HepG2 (cell line): ENCODE results near the gene BCAS3. TPM values are rescaled to one million over a fixed set of nuclear protein-coding genes. Genes with fewer than 3 reads are reported as not detected.

Experiments
- ATAC-seq: fragments of 200-7000 bp; cut with Tn5 transposase; 3 replicates; pipeline ENCODE4 v1.9.1; 2020; ENCODE audit warnings: mild to moderate bottlenecking, moderate library complexity
- BruUV-seq: library from RNA; stranded (reverse); fragments of 400-500 nt; replicated peaks from 2 replicates; lab custom pipeline; 2021; lab: Mats Ljungman, UMichigan
- CTCF ChIA-PET: fragments of 300-600 bp; formaldehyde crosslinking; extraction: SDS; loops from one replicate; lab custom pipeline; 2021; ENCODE audit warnings: low total read pairs, inconsistent platforms, low intra/inter-chr PET ratio; lab: Yijun Ruan, JAX
- POLR2A ChIA-PET: fragments of 350-600 bp; sonication (Branson Sonifier 250); formaldehyde crosslinking; loops from one replicate; lab custom pipeline; 2020; ENCODE audit warnings: antibody characterized with exemption, inconsistent platforms; lab: Yijun Ruan, JAX
- DNase-seq: peaks from one replicate; pipeline ENCODE4 v3.0.0-alpha.2; 2015; ENCODE audit warnings: low spot score
- FAIRE-seq: peaks from 3 replicates; lab custom pipeline; 2011; peaks lifted over from hg19 to GRCh38; lab: Jason Lieb, UNC
- H2AFZ ChIP-seq: one replicate; pipeline ENCODE4 v1.6.1; 2011; ENCODE audit warnings: low read length, inconsistent platforms
- H3K27ac ChIP-seq: fragments of 300-600 bp; 3 replicates; pipeline ENCODE4 v1.8.0; 2011; ENCODE audit warnings: mixed run types, mild to moderate bottlenecking, mixed read lengths, low read length, inconsistent platforms; ENCODE audit not compliant: insufficient read depth; ENCODE audit errors: extremely low read length
- H3K27me3 ChIP-seq, 2 experiments: fragments of 200-600 bp in 1 of 2; 2 replicates in 1 of 2; 3 replicates in 1 of 2; pipeline versions ENCODE4 v1.6.0 to v1.8.0; 2011; ENCODE audit warnings: low read length in 2 of 2, mild to moderate bottlenecking in 2 of 2, moderate library complexity in 2 of 2, inconsistent platforms in 1 of 2; ENCODE audit not compliant: insufficient read depth in 2 of 2, control insufficient read depth in 1 of 2
- H3K36me3 ChIP-seq, 2 experiments: fragments of 200-600 bp in 1 of 2; replicated peaks in 1 of 2; 2 replicates in 1 of 2; 3 replicates in 1 of 2; pipeline versions ENCODE4 v1.5.1 to v1.8.0; 2011; ENCODE audit warnings: low read length in 2 of 2, inconsistent platforms in 1 of 2; ENCODE audit not compliant: insufficient read depth in 2 of 2, control insufficient read depth in 1 of 2
- H3K4me1 ChIP-seq: 2 replicates; pipeline ENCODE4 v1.5.1; 2012; ENCODE audit warnings: low read length, inconsistent platforms; ENCODE audit not compliant: insufficient read depth
- H3K4me2 ChIP-seq: 2 replicates; pipeline ENCODE4 v1.6.0; 2011; ENCODE audit warnings: low read depth, low read length, inconsistent platforms
- H3K4me3 ChIP-seq, 3 experiments: fragments of 200-600 bp in 1 of 3; sonication (generic), shearing (Covaris generic) in 1 of 3; replicated peaks in 1 of 3; 2 replicates each; pipeline ENCODE4 v1.5.1; 2011 to 2016; ENCODE audit warnings: low read length in 3 of 3, inconsistent platforms in 2 of 3, low read depth in 2 of 3, mild to moderate bottlenecking in 2 of 3, control low read depth in 1 of 3, mixed read lengths in 1 of 3; ENCODE audit not compliant: insufficient read depth in 1 of 3
- H3K79me2 ChIP-seq: one replicate; pipeline ENCODE4 v1.6.1; 2011; ENCODE audit warnings: low read length, inconsistent platforms; ENCODE audit not compliant: insufficient read depth
- H3K9ac ChIP-seq: 2 replicates; pipeline ENCODE4 v1.6.0; 2011; ENCODE audit warnings: mild to moderate bottlenecking, low read depth, low read length, inconsistent platforms; ENCODE audit not compliant: insufficient read depth
- H3K9me3 ChIP-seq: 2 replicates; pipeline ENCODE4 v1.5.1; 2012; ENCODE audit warnings: mild to moderate bottlenecking, low read length
- H4K20me1 ChIP-seq: 2 replicates; pipeline ENCODE4 v1.6.0; 2011; ENCODE audit warnings: inconsistent platforms, mild to moderate bottlenecking, low read length, moderate library complexity; ENCODE audit not compliant: insufficient read depth
- ATF4 ChIP-seq, 2 experiments: fragments of 450-650 bp in 1 of 2; sonication (generic) in 1 of 2; formaldehyde crosslinking; IDR thresholded peaks; 2 replicates each; pipeline versions ENCODE4 v1.5.0 to v1.8.0; 2020 to 2022; ENCODE audit warnings: mild to moderate bottlenecking in 1 of 2, missing genetic modification reagents in 1 of 2
- ATM ChIP-seq: fragments of 450-650 bp; IDR thresholded peaks from 2 replicates; pipeline ENCODE4 v1.7.1; 2017; ENCODE audit warnings: mild to moderate bottlenecking, borderline replicate concordance
- CCAR2 ChIP-seq: fragments of 200-400 bp; formaldehyde crosslinking; optimal IDR thresholded peaks from 2 replicates; pipeline ENCODE3; 2018; ENCODE audit warnings: low read depth, mild to moderate bottlenecking, low read length, moderate library complexity
- CEBPG ChIP-seq: IDR thresholded peaks from 2 replicates; pipeline ENCODE4 v1.6.1; 2016
- GLMP ChIP-seq: sonication (generic); formaldehyde crosslinking; IDR thresholded peaks from 2 replicates; pipeline ENCODE4 v1.9.0; 2021; ENCODE audit warnings: missing genetic modification reagents, mild to moderate bottlenecking, borderline replicate concordance
- KDM3A ChIP-seq: IDR thresholded peaks from 2 replicates; pipeline ENCODE4 v1.6.1; 2018; ENCODE audit warnings: low read depth, missing compliant biosample characterization
- MBNL3 ChIP-seq: fragments of 250-450 bp; sonication (Bioruptor Pico); conservative IDR thresholded peaks from 2 replicates; pipeline ENCODE4 v1.8.0; 2022; ENCODE audit warnings: mild to moderate bottlenecking, inconsistent platforms
- NFATC3 ChIP-seq: sonication (generic); formaldehyde crosslinking; IDR thresholded peaks from 2 replicates; pipeline ENCODE4 v1.5.1; 2020; ENCODE audit warnings: mild to moderate bottlenecking, missing genetic modification reagents
- PCBP1 ChIP-seq: fragments of 200-400 bp; formaldehyde crosslinking; IDR thresholded peaks from 2 replicates; pipeline ENCODE4 v1.6.1; 2017; ENCODE audit warnings: mild to moderate bottlenecking, low read depth, low read length, borderline replicate concordance
- RARA ChIP-seq: IDR thresholded peaks from 2 replicates; pipeline ENCODE4 v1.6.1; 2016; ENCODE audit warnings: missing genetic modification reagents, missing compliant biosample characterization
- RCOR2 ChIP-seq: IDR thresholded peaks from 2 replicates; pipeline ENCODE4 v1.6.1; 2016; ENCODE audit warnings: missing biosample characterization, missing genetic modification reagents
- SNAI1 ChIP-seq: sonication (generic); formaldehyde crosslinking; IDR thresholded peaks from 2 replicates; pipeline ENCODE4 v1.5.0; 2020; ENCODE audit warnings: mild to moderate bottlenecking, missing genetic modification reagents, borderline replicate concordance
- SP4 ChIP-seq: sonication (generic); formaldehyde crosslinking; IDR thresholded peaks from 2 replicates; pipeline ENCODE4 v1.8.1; 2023; ENCODE audit warnings: mild to moderate bottlenecking, missing genetic modification reagents
- ZFP90 ChIP-seq: sonication (generic); formaldehyde crosslinking; IDR thresholded peaks from 2 replicates; pipeline ENCODE4 v1.8.0; 2022; ENCODE audit warnings: missing genetic modification reagents, mild to moderate bottlenecking, inconsistent platforms, borderline replicate concordance
- ZNF234 ChIP-seq: sonication (generic); formaldehyde crosslinking; conservative IDR thresholded peaks from 2 replicates; pipeline ENCODE4 v1.5.1; 2020; ENCODE audit warnings: mild to moderate bottlenecking, missing genetic modification reagents
- in situ Hi-C: cut with HindIII; loops from 2 replicates; pipeline ENCODE4 v1.10.0; 2017; ENCODE audit warnings: low pct_unique_long_range_greater_than_20kb; ENCODE audit not compliant: extremely low pct_ligation_motif_present
- intact Hi-C: fragments of 100-400 bp; cut with micrococcal nuclease; formaldehyde crosslinking; loops from one replicate; pipeline ENCODE4 v1.10.0; 2022; ENCODE audit not compliant: unreplicated experiment
- polyA plus RNA-seq, 8 experiments: library from polyadenylated mRNA; depleted of rRNA in 3 of 8; stranded (reverse) in 7 of 8; unstranded in 1 of 8; fragments of >200 nt; fragmentation: Illumina TruSeq in 4 of 8; extraction: Trizol in 4 of 8; gene quantifications; 2 replicates each; pipeline versions ENCODE4 v1.2.1 to v1.2.3, GENCODE V29; 2011 to 2016; ENCODE audit warnings: low read depth in 4 of 8, missing spikeins in 1 of 8, mixed read lengths in 1 of 8; ENCODE audit not compliant: insufficient read depth in 1 of 8
- total RNA-seq, 5 experiments: library from RNA; depleted of rRNA; stranded (reverse); fragments of >200 nt; fragmentation: Illumina TruSeq; extraction: Trizol; gene quantifications; 2 replicates each; pipeline ENCODE4 v1.2.3, GENCODE V29; 2016; ENCODE audit warnings: low read depth in 1 of 5

Gene BCAS3
- total and polyA plus RNA-seq, 2 of the 13 experiments (the other 11 are each of a cell fraction or from before 2014, with no cell fraction given): 10.7 to 11.2 TPM

GRCh38 chr17:60887614-60888028, 210.0 kb downstream of the BCAS3 start:
- ATAC-seq (no peak), DNase-seq (no peak), FAIRE-seq (no peak)
- H3K27me3 ChIP-seq: no peaks in the 10 kb centered on the region
- no peaks in the 10 kb centered on the region for H3K9me3 ChIP-seq
- no peak for TF ChIP-seq KDM3A
- no peak for TF ChIP-seq SNAI1
- TF ChIP-seq ZFP90 (CRISPR knock-in tag): no peak
- TF ChIP-seq RARA: no peak
- TF ChIP-seq ATM: no peak
- peak; percentile 60 for TF ChIP-seq CEBPG (CRISPR knock-in tag)
- no peak for TF ChIP-seq GLMP (CRISPR knock-in tag)
- peak in 1 of 2 experiments; percentile 49; a peak in 1 of 4 replicates for TF ChIP-seq ATF4 (CRISPR knock-in tag; IDR thresholded peaks at IDR 0.05)
- no peak for TF ChIP-seq RCOR2 (CRISPR knock-in tag)
- TF ChIP-seq PCBP1: no peak
- TF ChIP-seq CCAR2: no peak
- no peak for TF ChIP-seq SP4 (CRISPR knock-in tag)
- no peak for TF ChIP-seq ZNF234
- TF ChIP-seq NFATC3 (CRISPR knock-in tag): no peak
- TF ChIP-seq MBNL3 (CRISPR knock-in tag): no peak
- H3K36me3 ChIP-seq: no peaks in the 10 kb centered on the region
- ChIA-PET POLR2A (no interaction called here), CTCF (no interaction called here)
- H2AFZ ChIP-seq: peak overlapping the region; percentile 18
- no peaks in the 10 kb centered on the region for H4K20me1 ChIP-seq
- peak overlapping the region; percentile 6 to 55 (median 39); a peak in 5 of 6 replicates for H3K4me3 ChIP-seq
- in situ Hi-C loops: no loop called here
- no TSS peak for BruUV-seq
- peak overlapping the region; percentile 48 for H3K27ac ChIP-seq
- H3K4me2 ChIP-seq: peak overlapping the region; percentile 44
- intact Hi-C loops: no loop called here
- peak overlapping the region; percentile 46 for H3K9ac ChIP-seq
- 0 out of 2 replicates have a peak, but pooled peaks cover 7% of the 10 kb centered on the region for H3K4me1 ChIP-seq
- H3K79me2 ChIP-seq: no peaks in the 10 kb centered on the region
